SU-DHL-6 (cell line): Measurements from ENCODE around the gene NAIF1.

Source experiments
- CTCF ChIP-seq: fragments of 200-600 bp; sonication (generic); IDR thresholded peaks from one replicate; pipeline ENCODE4 v1.5.1; 2017; ENCODE audit warnings: antibody characterized with exemption, mild to moderate bottlenecking, low read length, moderate library complexity; ENCODE audit not compliant: insufficient read depth, poor library complexity, severe bottlenecking
- EZH2phosphoT487 ChIP-seq: fragments of 200-600 bp; sonication (generic), shearing (Covaris generic); conservative IDR thresholded peaks from 2 replicates; pipeline ENCODE4 v1.6.1; 2018; ENCODE audit warnings: mild to moderate bottlenecking, antibody characterized with exemption, low read length, moderate library complexity, mixed read lengths

GRCh38 chr9:128049843-128050242 is 17.3 kb downstream of the NAIF1 start:
- TF ChIP-seq CTCF = no peak
- no peak for TF ChIP-seq EZH2phosphoT487
